Calu3 (cell line): ENCODE measurements around the gene SAPCD1. TPM values are rescaled to one million over a fixed set of nuclear protein-coding genes. Genes with fewer than 3 reads are reported as not detected.
A peak's percentile ranks its signal among the peaks of the same experiment; 100 is the strongest.

ENCODE experiments used
- BruUV-seq: library from RNA; stranded (reverse); fragments of 400-500 nt; replicated peaks from 2 replicates; lab custom pipeline; 2021; lab: Mats Ljungman, UMichigan
- CTCF ChIA-PET: fragments of 300-600 bp; sonication (Branson Sonifier 250); formaldehyde crosslinking; loops from one replicate; lab custom pipeline; 2022; ENCODE audit warnings: antibody characterized with exemption; lab: Charles Lee
- DNase-seq: peaks from one replicate; pipeline ENCODE4 v3.0.0; 2022
- H3K27ac Mint-ChIP-seq: one replicate; pipeline ENCODE4 v1.8.0; 2022; ENCODE audit warnings: mixed read lengths; ENCODE audit not compliant: unreplicated experiment
- H3K27me3 Mint-ChIP-seq: one replicate; pipeline ENCODE4 v1.8.0; 2022; ENCODE audit warnings: mixed read lengths; ENCODE audit not compliant: unreplicated experiment
- H3K36me3 Mint-ChIP-seq: one replicate; pipeline ENCODE4 v1.8.0; 2022; ENCODE audit warnings: mild to moderate bottlenecking, moderate library complexity, mixed read lengths; ENCODE audit not compliant: insufficient read depth, unreplicated experiment
- H3K4me1 Mint-ChIP-seq: one replicate; pipeline ENCODE4 v1.8.0; 2022; ENCODE audit warnings: mild to moderate bottlenecking, low read depth, mixed read lengths; ENCODE audit not compliant: unreplicated experiment
- H3K4me3 Mint-ChIP-seq: one replicate; pipeline ENCODE4 v1.8.0; 2022; ENCODE audit warnings: mild to moderate bottlenecking, low read depth, moderate library complexity, mixed read lengths; ENCODE audit not compliant: unreplicated experiment
- H3K9me3 Mint-ChIP-seq: one replicate; pipeline ENCODE4 v1.8.0; 2022; ENCODE audit warnings: low read depth, mixed read lengths; ENCODE audit not compliant: unreplicated experiment
- intact Hi-C: fragments of 100-400 bp; cut with micrococcal nuclease; formaldehyde crosslinking; loops from one replicate; pipeline ENCODE4 v1.10.0; 2022; ENCODE audit not compliant: unreplicated experiment
- total RNA-seq: library from RNA; stranded (reverse); gene quantifications from 2 replicates; pipeline ENCODE4 v1.2.3, GENCODE V29; 2022
- TF ChIP-seq, protein P1 (sequence below): fragments of 200-600 bp; IDR thresholded peaks from one replicate; pipeline ENCODE4 v1.8.0; 2022; ENCODE audit warnings: antibody characterized with exemption; ENCODE audit not compliant: unreplicated experiment

The SAPCD1 gene
- total RNA-seq, 1 experiment from 2014 or later, result 26.6 TPM

DNA sequence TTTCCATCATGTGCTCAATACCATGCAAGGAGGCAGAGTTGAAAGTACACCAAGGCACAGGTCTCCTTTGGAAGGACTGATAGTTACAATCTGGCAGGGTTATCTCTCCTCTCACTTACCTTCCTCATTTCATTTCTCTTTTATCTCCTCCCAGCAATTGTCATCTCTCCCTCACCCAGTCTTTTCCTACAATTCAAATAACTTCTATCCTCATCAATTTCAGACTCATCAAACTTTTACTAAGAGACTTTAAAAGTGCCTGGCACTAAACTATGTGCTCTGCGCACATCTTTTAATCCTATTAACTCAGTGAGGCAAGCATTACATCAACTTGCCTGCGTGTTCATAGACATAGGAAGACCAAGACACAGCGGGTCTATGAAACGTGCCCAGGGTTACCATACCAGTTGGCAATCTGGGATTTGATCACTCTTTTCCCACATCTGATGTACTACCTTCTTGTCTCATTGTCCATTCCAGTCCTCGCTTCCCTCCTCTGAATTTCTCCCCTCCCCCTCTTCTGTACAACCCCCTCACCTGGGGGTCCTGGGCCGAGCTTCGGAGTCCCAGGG is 31.9 kb downstream of the SAPCD1 start:
- H3K27ac Mint-ChIP-seq, result peak overlapping the region; percentile 93
- DNase-seq, result no peak
- BruUV-seq, result no TSS peak
- no peaks in the 10 kb centered on the region for H3K9me3 Mint-ChIP-seq
- H3K27me3 Mint-ChIP-seq, result no peaks in the 10 kb centered on the region
- CTCF ChIA-PET, result interaction anchor here (0.5 to 2.7 kb wide), 7 partner anchors 19 to 334 kb away, joined by 3 to 19 read pairs (median 9); partner anchors contain the start of genes ATF6B, HSPA1A, HSPA1B and HSPA1L
- intact Hi-C loops, result loop anchor here (2.0 to 5.0 kb wide), 2 partner anchors 26 to 38 kb away; no protein-coding TSS in a partner anchor
- TF ChIP-seq, protein P1, sequence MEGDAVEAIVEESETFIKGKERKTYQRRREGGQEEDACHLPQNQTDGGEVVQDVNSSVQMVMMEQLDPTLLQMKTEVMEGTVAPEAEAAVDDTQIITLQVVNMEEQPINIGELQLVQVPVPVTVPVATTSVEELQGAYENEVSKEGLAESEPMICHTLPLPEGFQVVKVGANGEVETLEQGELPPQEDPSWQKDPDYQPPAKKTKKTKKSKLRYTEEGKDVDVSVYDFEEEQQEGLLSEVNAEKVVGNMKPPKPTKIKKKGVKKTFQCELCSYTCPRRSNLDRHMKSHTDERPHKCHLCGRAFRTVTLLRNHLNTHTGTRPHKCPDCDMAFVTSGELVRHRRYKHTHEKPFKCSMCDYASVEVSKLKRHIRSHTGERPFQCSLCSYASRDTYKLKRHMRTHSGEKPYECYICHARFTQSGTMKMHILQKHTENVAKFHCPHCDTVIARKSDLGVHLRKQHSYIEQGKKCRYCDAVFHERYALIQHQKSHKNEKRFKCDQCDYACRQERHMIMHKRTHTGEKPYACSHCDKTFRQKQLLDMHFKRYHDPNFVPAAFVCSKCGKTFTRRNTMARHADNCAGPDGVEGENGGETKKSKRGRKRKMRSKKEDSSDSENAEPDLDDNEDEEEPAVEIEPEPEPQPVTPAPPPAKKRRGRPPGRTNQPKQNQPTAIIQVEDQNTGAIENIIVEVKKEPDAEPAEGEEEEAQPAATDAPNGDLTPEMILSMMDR, result no peak
- peaks cover 45% of the 10 kb centered on the region for H3K4me1 Mint-ChIP-seq
- peak overlapping the region; percentile 84 for H3K4me3 Mint-ChIP-seq
- H3K36me3 Mint-ChIP-seq, result peaks cover 94% of the 10 kb centered on the region

DNA sequence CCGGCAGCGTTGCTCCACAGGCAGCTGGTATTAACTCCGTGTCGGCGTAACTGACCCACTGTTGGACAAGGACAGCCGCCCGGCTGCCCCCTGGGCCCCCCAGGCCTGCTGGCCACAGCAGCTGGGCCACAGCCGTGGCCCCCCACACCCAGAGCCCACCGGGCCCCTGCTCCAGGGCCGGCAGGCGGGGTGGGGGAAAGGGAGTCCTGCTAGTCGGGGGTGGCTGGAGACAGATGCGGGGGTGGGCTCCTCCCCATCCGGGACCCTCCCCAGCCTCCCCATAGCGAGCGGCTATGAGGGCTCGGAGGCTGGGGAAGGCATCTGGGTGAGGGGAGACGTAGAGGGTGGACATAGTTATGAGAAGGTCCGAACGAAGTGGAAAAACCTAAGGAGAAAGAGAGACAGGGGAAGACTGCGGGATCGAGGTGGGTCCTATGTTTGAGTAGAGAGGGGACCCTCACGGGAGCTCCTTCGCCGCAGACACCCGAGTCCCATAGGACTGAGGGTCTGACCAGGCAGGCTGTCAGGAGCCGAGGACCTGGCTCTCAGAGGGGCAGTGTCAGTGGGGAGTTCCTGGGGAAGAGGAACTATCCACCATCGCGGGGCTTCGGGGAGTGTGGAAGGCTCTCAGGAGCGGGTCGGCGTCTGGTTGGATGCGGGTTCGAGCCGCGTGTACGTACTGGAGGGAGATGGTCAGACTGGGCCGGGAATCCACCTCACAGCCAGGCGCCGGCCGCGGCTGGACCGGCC is 32.6 kb downstream of the SAPCD1 start:
- intact Hi-C loops, result loop anchor here (2.0 to 5.0 kb wide), 2 partner anchors 26 to 37 kb away; no protein-coding TSS in a partner anchor
- no peaks in the 10 kb centered on the region for H3K27me3 Mint-ChIP-seq
- peak overlapping the region; percentile 84 for H3K4me3 Mint-ChIP-seq
- CTCF ChIA-PET, result interaction anchor here (0.5 to 2.7 kb wide), 12 partner anchors 12 to 333 kb away, joined by 3 to 19 read pairs (median 6); partner anchors contain the start of genes ATF6B, HSPA1A, HSPA1B and HSPA1L
- TF ChIP-seq, protein P1, result no peak
- TSS peak; percentile 36 for BruUV-seq
- no peaks in the 10 kb centered on the region for H3K9me3 Mint-ChIP-seq
- peaks cover 45% of the 10 kb centered on the region for H3K4me1 Mint-ChIP-seq
- peak overlapping the region; percentile 93 for H3K27ac Mint-ChIP-seq
- H3K36me3 Mint-ChIP-seq, result peaks cover 94% of the 10 kb centered on the region
- DNase-seq, result no peak

DNA sequence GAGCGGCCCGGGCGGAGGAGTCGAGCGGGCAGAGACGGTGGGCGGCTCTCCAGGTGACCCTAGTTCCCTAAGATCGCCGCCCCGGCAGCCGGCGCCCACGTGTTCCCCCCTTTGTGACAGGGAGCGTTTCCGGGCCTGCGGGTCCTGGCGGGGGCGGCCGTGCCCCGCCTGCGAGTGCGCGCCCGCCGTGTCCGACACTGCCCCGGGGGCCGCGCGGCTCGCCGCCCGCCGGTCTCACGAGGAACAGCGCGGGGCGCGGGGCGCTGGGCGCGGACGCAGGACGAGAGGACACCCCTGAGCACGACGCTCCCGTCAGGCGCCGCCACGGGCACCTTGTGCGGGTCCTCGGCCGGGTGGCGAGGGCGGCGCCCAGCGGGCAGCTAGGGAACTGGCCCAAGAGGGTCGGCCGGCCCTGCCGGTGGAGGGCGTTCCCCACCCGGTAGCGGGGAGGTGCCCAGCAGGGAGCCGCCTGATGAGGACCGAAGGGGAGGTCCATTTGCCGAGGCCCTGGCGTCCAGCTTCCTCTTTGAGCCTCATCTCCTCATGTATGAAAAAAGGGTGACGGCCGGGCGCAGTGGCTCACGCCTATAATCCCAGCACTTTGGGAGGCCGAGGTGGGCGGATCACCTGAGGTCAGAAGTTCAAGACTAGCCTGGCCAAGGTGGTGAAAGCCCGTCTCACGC is 33.3 kb downstream of the SAPCD1 start, which contains the start of gene VARS1:
Gene VARS1 (minus strand): TSS at position 137 of the 683 bp plus-strand sequence. CDS start 535 bp downstream, outside the sequence.
- intact Hi-C loops, result loop anchor here (2.0 kb wide), 1 partner anchor 25 kb away; no protein-coding TSS in a partner anchor
- Mint-ChIP-seq H3K9me3 (no peaks in the 10 kb centered on the region), H3K4me1 (peaks cover 40% of the 10 kb centered on the region), H3K27ac (peak within 1 kb of the TSS; percentile 93), H3K36me3 (peaks cover 94% of the 10 kb centered on the region), H3K4me3 (peak within 1 kb of the TSS; percentile 84), H3K27me3 (no peaks in the 10 kb centered on the region)
- DNase-seq, result peak; percentile 99
- CTCF ChIA-PET, result interaction anchor here (0.7 to 2.7 kb wide), 13 partner anchors 10 to 150 kb away, joined by 3 to 19 read pairs (median 4); partner anchors contain the start of genes HSPA1A, HSPA1B, HSPA1L and LSM2
- BruUV-seq, result no TSS peak
- TF ChIP-seq, protein P1, result peak; percentile 96

DNA sequence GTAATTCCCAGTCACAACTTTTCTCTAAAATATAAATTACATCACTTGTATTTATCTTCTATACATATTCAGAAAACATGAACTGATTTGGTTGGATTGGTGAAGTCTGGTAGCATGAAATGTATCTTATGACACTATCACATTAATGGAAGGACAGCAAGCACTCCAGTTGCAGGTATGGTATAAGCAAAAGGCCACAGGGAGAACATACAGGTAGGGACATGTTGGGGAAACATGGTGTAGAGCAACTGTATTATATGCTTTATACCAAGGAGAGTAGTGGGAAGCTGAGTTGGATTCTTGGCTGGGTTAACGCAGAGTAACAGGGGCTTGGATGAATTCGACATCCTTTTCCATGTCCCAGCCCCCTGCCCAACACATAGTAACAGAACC is 34.5 kb downstream of the SAPCD1 start:
- no TSS peak for BruUV-seq
- Mint-ChIP-seq H3K4me3 (no peak overlapping the region), H3K36me3 (peaks cover 95% of the 10 kb centered on the region), H3K27me3 (no peaks in the 10 kb centered on the region), H3K27ac (no peak overlapping the region), H3K9me3 (no peaks in the 10 kb centered on the region), H3K4me1 (peaks cover 28% of the 10 kb centered on the region)
- TF ChIP-seq, protein P1, result no peak
- no peak for DNase-seq
- CTCF ChIA-PET, result interaction anchor here (0.6 to 1.6 kb wide), 3 partner anchors 10 to 527 kb away, joined by 3 to 17 read pairs (median 3); partner anchors contain the start of gene LSM2
- intact Hi-C loops, result no loop called here
